GM23248 (cell line): ENCODE data around the gene FAM200A.

Experiments
- EZH2 ChIP-seq: fragments of 200-600 bp; sonication (generic); IDR thresholded peaks from 2 replicates; pipeline ENCODE4 v1.6.1; 2018; ENCODE audit warnings: antibody characterized with exemption, mild to moderate bottlenecking; ENCODE audit not compliant: insufficient read depth, poor library complexity, severe bottlenecking
- EZH2phosphoT487 ChIP-seq: fragments of 200-600 bp; sonication (generic); IDR thresholded peaks from 2 replicates; pipeline ENCODE4 v1.6.1; 2018; ENCODE audit warnings: antibody characterized with exemption, moderate library complexity, mild to moderate bottlenecking, low read depth; ENCODE audit not compliant: insufficient read depth

DNA sequence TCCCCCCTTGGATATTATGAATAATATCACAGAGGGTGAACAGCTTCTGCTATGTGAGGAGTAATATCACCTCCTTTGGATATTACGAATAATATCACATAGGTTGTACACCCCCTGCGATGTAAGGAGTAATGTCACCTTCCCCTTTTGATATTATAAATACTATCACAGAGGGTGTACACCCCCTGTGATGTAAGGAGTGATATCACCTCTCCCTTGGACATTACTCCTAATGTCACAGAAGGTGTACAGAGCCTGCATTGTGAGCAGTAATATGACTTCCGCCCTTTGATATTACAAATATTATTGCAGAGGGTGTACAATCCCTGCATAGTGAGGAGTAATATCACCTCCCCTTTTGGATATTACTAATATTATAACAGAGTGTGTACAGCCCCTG is 37.0 kb upstream of the FAM200A start:
- TF ChIP-seq EZH2 = no peak
- TF ChIP-seq EZH2phosphoT487 = no peak
